ENCODE measurements around the gene RIBC2.
"Not testable (repeated sequence)": the region's sequence is repeated elsewhere in the genome, so short reads cannot be mapped to it uniquely, and the experiment has no call there.

Gene RIBC2

GRCh38 chr22:45463691-45464090 is 50.2 kb downstream of the RIBC2 start:
- not testable (repeated sequence) for H3K79me1 ChIP-seq (ENCODE audit: low read depth, low read length); H3K4me3 ChIP-seq (ENCODE audit: low read length in 2 of 2); H3K18ac ChIP-seq (ENCODE audit: low read length); H2BK15ac ChIP-seq (ENCODE audit: low read length); H3K27ac ChIP-seq (replicated peaks; ENCODE audit: low read length); H2AFZ ChIP-seq (ENCODE audit: low read length); H3K23ac ChIP-seq (ENCODE audit: low read depth, low read length, poor library complexity); H4K8ac ChIP-seq (ENCODE audit: low read depth, low read length); H3K27me3 ChIP-seq (ENCODE audit: control insufficient read depth in 3 of 3, insufficient read depth in 3 of 3, low read depth in 1 of 3, low read length in 3 of 3); H3K4ac ChIP-seq (ENCODE audit: low read length); DNase-seq (ENCODE audit: low spot score); H3K36me3 ChIP-seq (replicated peaks in 1 of 2; ENCODE audit: control insufficient read depth in 2 of 2, insufficient read depth in 2 of 2, low read length in 2 of 2); H3K4me1 ChIP-seq (ENCODE audit: control insufficient read depth in 2 of 2, insufficient read depth in 1 of 2, low read depth in 1 of 2, low read length in 2 of 2); H2BK120ac ChIP-seq (ENCODE audit: low read depth, low read length); H3K14ac ChIP-seq (ENCODE audit: low read length); H2BK5ac ChIP-seq (ENCODE audit: low read length); H3K4me2 ChIP-seq (ENCODE audit: insufficient read depth, low read length, poor library complexity, severe bottlenecking); H4K91ac ChIP-seq (ENCODE audit: low read depth, low read length, poor library complexity); H2BK12ac ChIP-seq (ENCODE audit: low read length); H3K9ac ChIP-seq (ENCODE audit: low read depth, low read length, poor library complexity); H2AK5ac ChIP-seq (ENCODE audit: low read depth, low read length)
- WGBS, 2 donors (ENCODE audit: extremely low coverage in 2 of 2, insufficient read length in 2 of 2, insufficient replicate concordance in 1 of 2): no CpG with 5 or more reads among the region's 3 CpGs
- peaks cover 0 to 13% of the 10 kb centered on the region in 2 donors for H3K9me3 ChIP-seq (replicated peaks in 1 of 2; ENCODE audit: control insufficient read depth in 2 of 2, insufficient read depth in 1 of 2, low read depth in 1 of 2, low read length in 2 of 2)

- Histone ChIP-seq H3K79me1 (ENCODE audit: low read depth, low read length) (no peaks in the 10 kb centered on the region), H3K14ac (ENCODE audit: low read length) (no peak overlapping the region), H3K9ac (ENCODE audit: low read depth, low read length, poor library complexity) (no peak overlapping the region), H2AK5ac (ENCODE audit: low read depth, low read length) (no peak overlapping the region), H3K23ac (ENCODE audit: low read depth, low read length, poor library complexity) (no peak overlapping the region), H3K4me3 (ENCODE audit: low read length in 2 of 2) (no peak overlapping the region), H2BK120ac (ENCODE audit: low read depth, low read length) (no peak overlapping the region), H2BK5ac (ENCODE audit: low read length) (no peak overlapping the region), H2BK15ac (ENCODE audit: low read length) (no peak overlapping the region), H3K27me3 (ENCODE audit: control insufficient read depth in 3 of 3, insufficient read depth in 3 of 3, low read depth in 1 of 3, low read length in 3 of 3) (no peaks in the 10 kb centered on the region), H2BK12ac (ENCODE audit: low read length) (no peak overlapping the region), H3K18ac (ENCODE audit: low read length) (no peak overlapping the region), H3K4me2 (ENCODE audit: insufficient read depth, low read length, poor library complexity, severe bottlenecking) (no peak overlapping the region), H3K4me1 (ENCODE audit: control insufficient read depth in 2 of 2, insufficient read depth in 1 of 2, low read depth in 1 of 2, low read length in 2 of 2) (peaks cover 0 to 6% of the 10 kb centered on the region in 2 donors), H3K9me3 (replicated peaks in 1 of 2; ENCODE audit: control insufficient read depth in 2 of 2, insufficient read depth in 1 of 2, low read depth in 1 of 2, low read length in 2 of 2) (peaks cover 0 to 13% of the 10 kb centered on the region in 2 donors), H3K36me3 (replicated peaks in 1 of 2; ENCODE audit: control insufficient read depth in 2 of 2, insufficient read depth in 2 of 2, low read length in 2 of 2) (no peaks in the 10 kb centered on the region), H4K8ac (ENCODE audit: low read depth, low read length) (no peak overlapping the region), H3K27ac (replicated peaks; ENCODE audit: low read length) (no peak overlapping the region), H4K91ac (ENCODE audit: low read depth, low read length, poor library complexity) (no peak overlapping the region), H2AFZ (ENCODE audit: low read length) (no peak overlapping the region), H3K4ac (ENCODE audit: low read length) (no peak overlapping the region)
- no peak for DNase-seq (ENCODE audit: low spot score)
- WGBS, 2 donors (ENCODE audit: extremely low coverage in 2 of 2, insufficient read length in 2 of 2, insufficient replicate concordance in 1 of 2): no CpG with 5 or more reads among the region's 3 CpGs
Observed at GRCh38 chr22:45465633-45466032, 52.1 kb downstream of the RIBC2 start.

GRCh38 chr22:45468872-45469271 is 55.4 kb downstream of the RIBC2 start:
- H3K18ac ChIP-seq (ENCODE audit: low read length): no peak overlapping the region
- no CpG with 5 or more reads among the region's 7 CpGs for WGBS, 2 donors (ENCODE audit: extremely low coverage in 2 of 2, insufficient read length in 2 of 2, insufficient replicate concordance in 1 of 2)
- H3K4me1 ChIP-seq (ENCODE audit: control insufficient read depth in 2 of 2, insufficient read depth in 1 of 2, low read depth in 1 of 2, low read length in 2 of 2): peaks cover 0 to 10% of the 10 kb centered on the region in 2 donors
- no peaks in the 10 kb centered on the region for H3K79me1 ChIP-seq (ENCODE audit: low read depth, low read length)
- H3K27ac ChIP-seq (replicated peaks; ENCODE audit: low read length): no peak overlapping the region
- H2BK120ac ChIP-seq (ENCODE audit: low read depth, low read length): no peak overlapping the region
- H4K91ac ChIP-seq (ENCODE audit: low read depth, low read length, poor library complexity): no peak overlapping the region
- no peak overlapping the region for H4K8ac ChIP-seq (ENCODE audit: low read depth, low read length)
- no peak overlapping the region for H2AK5ac ChIP-seq (ENCODE audit: low read depth, low read length)
- no peak overlapping the region for H3K14ac ChIP-seq (ENCODE audit: low read length)
- no peak for DNase-seq (ENCODE audit: low spot score)
- no peak overlapping the region for H3K23ac ChIP-seq (ENCODE audit: low read depth, low read length, poor library complexity)
- no peak overlapping the region for H2BK15ac ChIP-seq (ENCODE audit: low read length)
- H2AFZ ChIP-seq (ENCODE audit: low read length): no peak overlapping the region
- no peak overlapping the region for H3K9ac ChIP-seq (ENCODE audit: low read depth, low read length, poor library complexity)
- no peaks in the 10 kb centered on the region for H3K27me3 ChIP-seq (ENCODE audit: control insufficient read depth in 3 of 3, insufficient read depth in 3 of 3, low read depth in 1 of 3, low read length in 3 of 3)
- H3K4me3 ChIP-seq (ENCODE audit: low read length in 2 of 2): no peak overlapping the region
- no peak overlapping the region for H3K4me2 ChIP-seq (ENCODE audit: insufficient read depth, low read length, poor library complexity, severe bottlenecking)
- no peak overlapping the region for H3K4ac ChIP-seq (ENCODE audit: low read length)
- peaks cover 0 to 10% of the 10 kb centered on the region in 2 donors for H3K9me3 ChIP-seq (replicated peaks in 1 of 2; ENCODE audit: control insufficient read depth in 2 of 2, insufficient read depth in 1 of 2, low read depth in 1 of 2, low read length in 2 of 2)
- H2BK12ac ChIP-seq (ENCODE audit: low read length): no peak overlapping the region
- no peak overlapping the region for H2BK5ac ChIP-seq (ENCODE audit: low read length)
- no peaks in the 10 kb centered on the region for H3K36me3 ChIP-seq (replicated peaks in 1 of 2; ENCODE audit: control insufficient read depth in 2 of 2, insufficient read depth in 2 of 2, low read length in 2 of 2)

DNA sequence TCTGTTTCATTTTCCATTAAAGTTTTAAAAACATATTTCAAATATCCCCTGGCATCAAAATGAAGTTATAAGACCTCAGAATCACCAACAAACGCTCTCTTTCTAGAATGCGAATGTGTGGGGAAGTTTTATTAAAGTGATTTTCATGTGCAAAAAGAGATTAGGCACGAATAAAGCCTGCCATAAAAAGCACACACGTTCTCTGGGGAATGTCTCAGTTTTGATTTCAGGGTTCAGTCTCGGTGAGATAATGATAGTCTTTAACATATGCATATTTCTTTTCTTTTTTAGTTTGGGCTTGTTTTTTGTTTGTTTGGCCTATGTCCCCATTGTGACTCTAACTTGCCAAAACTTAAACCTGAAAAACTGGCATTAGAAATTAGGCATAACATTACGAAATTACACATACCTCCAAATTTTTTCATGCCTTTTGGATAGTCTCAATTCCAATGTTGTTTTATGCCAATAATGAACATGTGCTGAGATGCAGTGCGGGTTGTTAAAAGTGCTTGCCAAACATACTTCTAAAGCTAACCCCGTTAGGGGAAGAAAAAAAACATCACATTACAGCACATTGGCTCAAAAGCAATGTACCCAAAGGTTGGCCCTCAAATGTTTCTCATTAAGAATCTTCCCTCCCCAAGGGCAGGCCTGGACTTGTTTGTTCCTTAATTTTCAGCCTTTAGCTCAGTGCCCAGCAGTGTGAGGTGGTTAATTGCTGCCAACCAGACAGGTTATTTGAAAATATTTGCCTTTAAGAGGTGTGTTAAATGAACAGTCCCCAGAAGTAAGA is 56.0 kb downstream of the RIBC2 start:
- Histone ChIP-seq H4K91ac (ENCODE audit: low read depth, low read length, poor library complexity) (no peak overlapping the region), H3K14ac (ENCODE audit: low read length) (no peak overlapping the region), H3K79me1 (ENCODE audit: low read depth, low read length) (no peaks in the 10 kb centered on the region), H2BK15ac (ENCODE audit: low read length) (no peak overlapping the region), H3K4me3 (ENCODE audit: low read length in 2 of 2) (no peak overlapping the region), H4K8ac (ENCODE audit: low read depth, low read length) (no peak overlapping the region), H3K27ac (replicated peaks; ENCODE audit: low read length) (no peak overlapping the region), H3K4me1 (ENCODE audit: control insufficient read depth in 2 of 2, insufficient read depth in 1 of 2, low read depth in 1 of 2, low read length in 2 of 2) (peaks cover 0 to 10% of the 10 kb centered on the region in 2 donors), H3K4me2 (ENCODE audit: insufficient read depth, low read length, poor library complexity, severe bottlenecking) (no peak overlapping the region), H2BK12ac (ENCODE audit: low read length) (no peak overlapping the region), H3K18ac (ENCODE audit: low read length) (no peak overlapping the region), H2AFZ (ENCODE audit: low read length) (peak overlapping the region; percentile 41), H3K23ac (ENCODE audit: low read depth, low read length, poor library complexity) (no peak overlapping the region), H3K27me3 (ENCODE audit: control insufficient read depth in 3 of 3, insufficient read depth in 3 of 3, low read depth in 1 of 3, low read length in 3 of 3) (peaks cover 0 to 3% (median 0%) of the 10 kb centered on the region in 3 experiments), H3K36me3 (replicated peaks in 1 of 2; ENCODE audit: control insufficient read depth in 2 of 2, insufficient read depth in 2 of 2, low read length in 2 of 2) (no peaks in the 10 kb centered on the region), H3K9ac (ENCODE audit: low read depth, low read length, poor library complexity) (no peak overlapping the region), H3K4ac (ENCODE audit: low read length) (no peak overlapping the region), H2BK120ac (ENCODE audit: low read depth, low read length) (no peak overlapping the region), H3K9me3 (replicated peaks in 1 of 2; ENCODE audit: control insufficient read depth in 2 of 2, insufficient read depth in 1 of 2, low read depth in 1 of 2, low read length in 2 of 2) (peaks cover 0 to 9% of the 10 kb centered on the region in 2 donors), H2AK5ac (ENCODE audit: low read depth, low read length) (no peak overlapping the region), H2BK5ac (ENCODE audit: low read length) (no peak overlapping the region)
- DNase-seq (ENCODE audit: low spot score): no peak
- no CpG with 5 or more reads among the region's 8 CpGs for WGBS, 2 donors (ENCODE audit: extremely low coverage in 2 of 2, insufficient read length in 2 of 2, insufficient replicate concordance in 1 of 2)

Data from neuronal stem cell (in vitro differentiated cells).